ENCODE results near the gene EIF3F.

The EIF3F gene

GRCh38 chr11:8034106-8034585 is 47.0 kb downstream of the EIF3F start:
- Histone ChIP-seq H3K79me2 (ENCODE audit: insufficient read depth, low read depth) (no peaks in the 10 kb centered on the region), H3K4me3 (IDR thresholded peaks at IDR 0.05; ENCODE audit: insufficient read depth, low read depth, low read length) (no peak overlapping the region), H3K27me3 (ENCODE audit: insufficient read depth, low read depth) (no peaks in the 10 kb centered on the region), H3K27ac (no peak overlapping the region), H2AFZ (ENCODE audit: low read depth) (no peak overlapping the region), H3K9ac (no peak overlapping the region), H3K4me2 (no peak overlapping the region), H3K4me1 (ENCODE audit: low read depth, poor library complexity, severe bottlenecking) (peaks cover 5% of the 10 kb centered on the region), H4K20me1 (ENCODE audit: insufficient read depth) (no peaks in the 10 kb centered on the region), H3K36me3 (ENCODE audit: insufficient read depth) (no peaks in the 10 kb centered on the region)
- TF ChIP-seq CTCF (conservative IDR thresholded peaks at IDR 0.05; ENCODE audit: low read depth, low read length): no peak

- no peak for TF ChIP-seq CTCF (conservative IDR thresholded peaks at IDR 0.05; ENCODE audit: low read depth, low read length)
- H3K4me3 ChIP-seq (IDR thresholded peaks at IDR 0.05; ENCODE audit: insufficient read depth, low read depth, low read length): no peak overlapping the region
- H3K79me2 ChIP-seq (ENCODE audit: insufficient read depth, low read depth): no peaks in the 10 kb centered on the region
- no peak overlapping the region for H2AFZ ChIP-seq (ENCODE audit: low read depth)
- H3K27ac ChIP-seq: no peak overlapping the region
- H3K4me1 ChIP-seq (ENCODE audit: low read depth, poor library complexity, severe bottlenecking): peaks cover 5% of the 10 kb centered on the region
- no peaks in the 10 kb centered on the region for H3K27me3 ChIP-seq (ENCODE audit: insufficient read depth, low read depth)
- no peak overlapping the region for H3K9ac ChIP-seq
- no peaks in the 10 kb centered on the region for H3K36me3 ChIP-seq (ENCODE audit: insufficient read depth)
- H4K20me1 ChIP-seq (ENCODE audit: insufficient read depth): no peaks in the 10 kb centered on the region
- H3K4me2 ChIP-seq: no peak overlapping the region
These were observed 47.6 kb downstream of the EIF3F start for GRCh38 chr11:8034604-8035190.

- TF ChIP-seq CTCF (conservative IDR thresholded peaks at IDR 0.05; ENCODE audit: low read depth, low read length): no peak
- Histone ChIP-seq H3K79me2 (ENCODE audit: insufficient read depth, low read depth) (no peaks in the 10 kb centered on the region), H3K4me2 (no peak overlapping the region), H3K27me3 (ENCODE audit: insufficient read depth, low read depth) (no peaks in the 10 kb centered on the region), H3K4me1 (ENCODE audit: low read depth, poor library complexity, severe bottlenecking) (peaks cover 5% of the 10 kb centered on the region), H4K20me1 (ENCODE audit: insufficient read depth) (no peaks in the 10 kb centered on the region), H2AFZ (ENCODE audit: low read depth) (no peak overlapping the region), H3K27ac (no peak overlapping the region), H3K4me3 (IDR thresholded peaks at IDR 0.05; ENCODE audit: insufficient read depth, low read depth, low read length) (no peak overlapping the region), H3K9ac (no peak overlapping the region), H3K36me3 (ENCODE audit: insufficient read depth) (no peaks in the 10 kb centered on the region)
These were observed 48.2 kb downstream of the EIF3F start for GRCh38 chr11:8035200-8035855.

- no peak overlapping the region for H3K9ac ChIP-seq
- H3K36me3 ChIP-seq (ENCODE audit: insufficient read depth): no peaks in the 10 kb centered on the region
- H3K4me1 ChIP-seq (ENCODE audit: low read depth, poor library complexity, severe bottlenecking): peaks cover 5% of the 10 kb centered on the region
- no peak overlapping the region for H3K4me3 ChIP-seq (IDR thresholded peaks at IDR 0.05; ENCODE audit: insufficient read depth, low read depth, low read length)
- H2AFZ ChIP-seq (ENCODE audit: low read depth): no peak overlapping the region
- no peak overlapping the region for H3K27ac ChIP-seq
- no peaks in the 10 kb centered on the region for H3K79me2 ChIP-seq (ENCODE audit: insufficient read depth, low read depth)
- H3K27me3 ChIP-seq (ENCODE audit: insufficient read depth, low read depth): no peaks in the 10 kb centered on the region
- no peak overlapping the region for H3K4me2 ChIP-seq
- no peaks in the 10 kb centered on the region for H4K20me1 ChIP-seq (ENCODE audit: insufficient read depth)
- no peak for TF ChIP-seq CTCF (conservative IDR thresholded peaks at IDR 0.05; ENCODE audit: low read depth, low read length)
These were observed 49.1 kb downstream of the EIF3F start for GRCh38 chr11:8036002-8036802.

All from KMS-11 (cell line).